GM12873 (cell line): ENCODE data around the gene PGAP6.

Experiments
- TF ChIP-seq, protein P1 (sequence below): IDR thresholded peaks from 2 replicates; pipeline ENCODE4 v1.5.1; 2012; ENCODE audit warnings: low read depth, mild to moderate bottlenecking, moderate library complexity, low read length, control low read depth; ENCODE audit not compliant: insufficient read depth; ENCODE audit errors: missing control alignments

PGAP6 gene

GRCh38 chr16:325375-326145 is 56.2 kb downstream of the PGAP6 start:
- TF ChIP-seq, protein P1, sequence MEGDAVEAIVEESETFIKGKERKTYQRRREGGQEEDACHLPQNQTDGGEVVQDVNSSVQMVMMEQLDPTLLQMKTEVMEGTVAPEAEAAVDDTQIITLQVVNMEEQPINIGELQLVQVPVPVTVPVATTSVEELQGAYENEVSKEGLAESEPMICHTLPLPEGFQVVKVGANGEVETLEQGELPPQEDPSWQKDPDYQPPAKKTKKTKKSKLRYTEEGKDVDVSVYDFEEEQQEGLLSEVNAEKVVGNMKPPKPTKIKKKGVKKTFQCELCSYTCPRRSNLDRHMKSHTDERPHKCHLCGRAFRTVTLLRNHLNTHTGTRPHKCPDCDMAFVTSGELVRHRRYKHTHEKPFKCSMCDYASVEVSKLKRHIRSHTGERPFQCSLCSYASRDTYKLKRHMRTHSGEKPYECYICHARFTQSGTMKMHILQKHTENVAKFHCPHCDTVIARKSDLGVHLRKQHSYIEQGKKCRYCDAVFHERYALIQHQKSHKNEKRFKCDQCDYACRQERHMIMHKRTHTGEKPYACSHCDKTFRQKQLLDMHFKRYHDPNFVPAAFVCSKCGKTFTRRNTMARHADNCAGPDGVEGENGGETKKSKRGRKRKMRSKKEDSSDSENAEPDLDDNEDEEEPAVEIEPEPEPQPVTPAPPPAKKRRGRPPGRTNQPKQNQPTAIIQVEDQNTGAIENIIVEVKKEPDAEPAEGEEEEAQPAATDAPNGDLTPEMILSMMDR = no peak

DNA sequence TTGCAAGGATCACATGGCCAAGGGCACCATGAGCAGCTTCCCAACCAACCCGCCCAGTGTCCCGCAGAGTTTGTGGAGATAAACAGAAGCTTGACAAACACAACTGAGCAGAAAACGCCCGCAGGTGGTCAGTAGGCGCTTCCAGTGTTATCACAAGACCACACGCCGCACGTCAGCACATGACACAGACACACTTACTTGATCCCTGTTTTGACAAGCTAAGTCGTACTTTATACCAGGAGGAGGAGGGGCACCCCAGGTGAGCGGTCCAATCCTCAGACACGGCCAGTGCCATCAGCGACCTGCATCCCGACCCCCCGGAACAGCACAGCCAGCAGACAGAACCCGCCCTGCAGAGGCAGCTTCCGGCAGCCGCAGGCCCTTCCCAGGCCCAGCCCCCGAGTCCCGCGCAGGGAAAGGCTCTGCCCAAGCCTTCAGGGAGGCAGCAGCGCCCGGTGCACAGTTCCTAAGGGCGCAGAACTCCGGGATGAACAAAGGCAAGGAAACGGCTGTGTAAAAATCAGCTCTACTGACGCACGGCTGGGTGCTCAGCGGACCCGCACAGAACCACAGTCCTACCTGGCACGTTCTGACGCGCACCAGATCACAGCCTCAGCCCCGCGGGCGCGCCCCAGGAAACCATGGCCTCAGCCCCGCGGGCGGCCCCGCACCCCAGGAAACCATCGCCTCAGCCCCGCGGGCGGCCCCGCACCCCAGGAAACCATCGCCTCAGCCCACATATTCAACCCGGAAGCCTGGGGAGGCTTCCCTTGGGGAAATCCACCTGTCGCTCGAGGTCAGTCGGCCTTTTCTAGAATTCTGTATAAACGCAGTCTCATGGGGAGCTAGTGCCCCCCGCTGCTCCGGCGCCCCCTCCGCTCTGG is 57.1 kb downstream of the PGAP6 start:
- TF ChIP-seq, protein P1 = no peak

GRCh38 chr16:324201-324450 is 57.7 kb downstream of the PGAP6 start:
- TF ChIP-seq, protein P1 = no peak

GRCh38 chr16:322476-323143 is 59.2 kb downstream of the PGAP6 start:
- TF ChIP-seq, protein P1 = no peak

DNA sequence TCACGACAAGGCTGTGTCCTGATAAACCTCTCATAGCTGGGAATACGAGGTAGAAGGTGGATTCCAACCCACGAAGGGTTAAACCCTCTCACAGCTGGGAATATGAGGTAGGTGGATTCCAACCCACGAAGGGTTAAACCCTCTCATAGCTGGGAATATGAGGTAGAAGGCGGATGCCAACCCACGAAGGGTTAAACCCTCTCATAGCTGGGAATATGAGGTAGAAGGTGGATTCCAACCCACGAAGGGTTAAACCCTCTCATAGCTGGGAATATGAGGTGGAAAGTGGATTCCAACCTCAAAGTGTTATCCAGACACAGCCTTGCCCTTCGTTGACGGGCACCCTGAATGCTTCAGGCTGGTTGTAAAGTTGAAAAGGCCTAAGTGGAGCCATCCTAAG is 60.2 kb downstream of the PGAP6 start:
- TF ChIP-seq, protein P1 = no peak
